Mucosa of gallbladder (tissue), 1 donor: Measurements from ENCODE around the gene MB21D2. TPM values are rescaled to one million over a fixed set of nuclear protein-coding genes. Genes with fewer than 3 reads are reported as not detected.
A peak's percentile ranks its signal among the peaks of the same experiment; 100 is the strongest.
"Not testable (repeated sequence)": the region's sequence is repeated elsewhere in the genome, so short reads cannot be mapped to it uniquely, and the experiment has no call there.

Experiments
- DNase-seq: peaks from one replicate; pipeline ENCODE4 v3.0.0-alpha.2; 2020; ENCODE audit warnings: low spot score
- total RNA-seq: library from RNA; stranded (reverse); gene quantifications from one replicate; pipeline ENCODE4 v1.2.1, GENCODE V29; 2021
- donor health status: DM: no; HTN: no; CAD: no.

Gene MB21D2
- total RNA-seq: 8.7 TPM

- DNase-seq: peak; percentile 69
Measured at GRCh38 chr3:192917404-192918274, at the start of gene MB21D2. TSS of gene MB21D2 (minus strand) at chr3:192917856. CDS start at chr3:192917840, 16 bp downstream.

- DNase-seq: not testable (repeated sequence)
Measured at GRCh38 chr3:192964959-192965719, 47.5 kb upstream of the MB21D2 start.

- no peak for DNase-seq
Measured at GRCh38 chr3:192959773-192960172, 42.1 kb upstream of the MB21D2 start.

- DNase-seq: no peak
Measured at GRCh38 chr3:192958219-192958872, 40.7 kb upstream of the MB21D2 start.

GRCh38 chr3:192957441-192958021 is 39.9 kb upstream of the MB21D2 start:
- DNase-seq: peak; percentile 47

GRCh38 chr3:192953926-192954325 is 36.3 kb upstream of the MB21D2 start:
- DNase-seq: no peak

GRCh38 chr3:192947421-192947820 is 29.8 kb upstream of the MB21D2 start:
- no peak for DNase-seq

GRCh38 chr3:192943393-192943792 is 25.7 kb upstream of the MB21D2 start:
- DNase-seq: no peak

- no peak for DNase-seq
Measured at GRCh38 chr3:192942625-192943024, 25.0 kb upstream of the MB21D2 start.

GRCh38 chr3:192940129-192940528 is 22.5 kb upstream of the MB21D2 start:
- DNase-seq: no peak

- no peak for DNase-seq
Measured at GRCh38 chr3:192935441-192935840, 17.8 kb upstream of the MB21D2 start.

- no peak for DNase-seq
Measured at GRCh38 chr3:192933779-192934460, 16.3 kb upstream of the MB21D2 start.

- DNase-seq: no peak
Measured at GRCh38 chr3:192933259-192933658, 15.6 kb upstream of the MB21D2 start.

- DNase-seq: no peak
Measured at GRCh38 chr3:192931825-192932224, 14.2 kb upstream of the MB21D2 start.

GRCh38 chr3:192930577-192930976 is 12.9 kb upstream of the MB21D2 start:
- no peak for DNase-seq

GRCh38 chr3:192929755-192930547 is 12.3 kb upstream of the MB21D2 start:
- no peak for DNase-seq

- DNase-seq: no peak
Measured at GRCh38 chr3:192929146-192929545, 11.5 kb upstream of the MB21D2 start.

- DNase-seq: peak; percentile 43
Measured at GRCh38 chr3:192928720-192929119, 11.1 kb upstream of the MB21D2 start.

GRCh38 chr3:192928016-192928415 is 10.4 kb upstream of the MB21D2 start:
- no peak for DNase-seq

- no peak for DNase-seq
Measured at GRCh38 chr3:192927016-192927415, 9.4 kb upstream of the MB21D2 start.

GRCh38 chr3:192923731-192924130 is 6.1 kb upstream of the MB21D2 start:
- DNase-seq: peak; percentile 62
